HepG2 (cell line): Measurements from ENCODE around the gene CDK2AP2. TPM values are rescaled to one million over a fixed set of nuclear protein-coding genes. Genes with fewer than 3 reads are reported as not detected.

ENCODE experiments used
- ARNT ChIP-seq: fragments of 450-650 bp; IDR thresholded peaks from 2 replicates; pipeline ENCODE4 v1.6.1; 2017
- DNMT1 ChIP-seq: sonication (generic); formaldehyde crosslinking; IDR thresholded peaks from 2 replicates; pipeline ENCODE4 v1.5.1; 2020; ENCODE audit warnings: mild to moderate bottlenecking, missing genetic modification reagents
- IKZF1 ChIP-seq: fragments of 450-650 bp; IDR thresholded peaks from 2 replicates; pipeline ENCODE4 v1.7.1; 2016
- KDM5B ChIP-seq: sonication (generic); formaldehyde crosslinking; IDR thresholded peaks from 2 replicates; pipeline ENCODE4 v1.4.0; 2020; ENCODE audit warnings: missing genetic modification reagents, mild to moderate bottlenecking, borderline replicate concordance
- KLF16 ChIP-seq, 2 experiments: sonication (generic) in 1 of 2; formaldehyde crosslinking in 1 of 2; IDR thresholded peaks; 2 replicates each; pipeline versions ENCODE4 v1.6.1 to v1.8.0; 2016 to 2023; ENCODE audit warnings: missing genetic modification reagents in 2 of 2, missing compliant biosample characterization in 1 of 2
- MTF1 ChIP-seq: sonication (generic); formaldehyde crosslinking; IDR thresholded peaks from 2 replicates; pipeline ENCODE4 v1.5.0; 2020; ENCODE audit warnings: missing genetic modification reagents
- PAXIP1 ChIP-seq: sonication (generic); formaldehyde crosslinking; conservative IDR thresholded peaks from 2 replicates; pipeline ENCODE4 v1.4.0; 2020; ENCODE audit warnings: mild to moderate bottlenecking, missing genetic modification reagents, moderate library complexity
- PHF8 ChIP-seq: sonication (generic); formaldehyde crosslinking; IDR thresholded peaks from 2 replicates; pipeline ENCODE4 v1.5.0; 2020; ENCODE audit warnings: missing genetic modification reagents
- SP1 ChIP-seq, 2 experiments: fragments of 450-650 bp in 1 of 2; sonication (generic) in 1 of 2; formaldehyde crosslinking in 1 of 2; IDR thresholded peaks; 2 replicates each; pipeline versions ENCODE4 v1.4.0 to v1.6.1; 2016 to 2020; ENCODE audit warnings: missing genetic modification reagents in 1 of 2
- TFAP4 ChIP-seq: sonication (generic); IDR thresholded peaks from 2 replicates; pipeline ENCODE4 v1.6.1; 2016; ENCODE audit warnings: low read depth, borderline replicate concordance
- YEATS2 ChIP-seq: sonication (generic); formaldehyde crosslinking; IDR thresholded peaks from 2 replicates; pipeline ENCODE4 v1.4.0; 2020; ENCODE audit warnings: missing genetic modification reagents, borderline replicate concordance
- ZFP62 ChIP-seq: sonication (generic); formaldehyde crosslinking; IDR thresholded peaks from 2 replicates; pipeline ENCODE4 v1.4.0; 2020; ENCODE audit warnings: missing genetic modification reagents
- ZMYM3 ChIP-seq: sonication (generic); formaldehyde crosslinking; IDR thresholded peaks from 2 replicates; pipeline ENCODE4 v1.5.1; 2020; ENCODE audit warnings: mild to moderate bottlenecking, missing genetic modification reagents
- ZNF256 ChIP-seq: sonication (generic); formaldehyde crosslinking; conservative IDR thresholded peaks from 2 replicates; pipeline ENCODE4 v1.4.0; 2020; ENCODE audit warnings: missing genetic modification reagents
- ZNF33A ChIP-seq: sonication (generic); formaldehyde crosslinking; IDR thresholded peaks from 2 replicates; pipeline ENCODE4 v1.5.1; 2020; ENCODE audit warnings: missing genetic modification reagents, mild to moderate bottlenecking, moderate library complexity, borderline replicate concordance
- ZNF350 ChIP-seq: sonication (generic); formaldehyde crosslinking; IDR thresholded peaks from 2 replicates; pipeline ENCODE4 v1.4.0; 2020; ENCODE audit warnings: mild to moderate bottlenecking, low read depth, missing genetic modification reagents, borderline replicate concordance
- ZNF460 ChIP-seq: sonication (generic); formaldehyde crosslinking; IDR thresholded peaks from 2 replicates; pipeline ENCODE4 v1.5.1; 2020; ENCODE audit warnings: missing genetic modification reagents, mild to moderate bottlenecking, borderline replicate concordance
- ZNF567 ChIP-seq: sonication (generic); formaldehyde crosslinking; IDR thresholded peaks from 2 replicates; pipeline ENCODE4 v1.8.1; 2023; ENCODE audit warnings: mild to moderate bottlenecking, missing genetic modification reagents, borderline replicate concordance
- ZNF652 ChIP-seq: IDR thresholded peaks from 2 replicates; pipeline ENCODE4 v1.6.1; 2016; ENCODE audit warnings: low read depth, borderline replicate concordance
- ZNF674 ChIP-seq: sonication (generic); formaldehyde crosslinking; IDR thresholded peaks from 2 replicates; pipeline ENCODE4 v1.5.0; 2020; ENCODE audit warnings: low read depth, mild to moderate bottlenecking, missing genetic modification reagents
- ZNF691 ChIP-seq: sonication (generic); formaldehyde crosslinking; IDR thresholded peaks from 2 replicates; pipeline ENCODE4 v1.4.0; 2020; ENCODE audit warnings: missing genetic modification reagents, low read depth, mild to moderate bottlenecking, borderline replicate concordance
- ZNF747 ChIP-seq: sonication (generic); formaldehyde crosslinking; IDR thresholded peaks from 2 replicates; pipeline ENCODE4 v1.8.1; 2023; ENCODE audit warnings: missing genetic modification reagents, mild to moderate bottlenecking, borderline replicate concordance
- ZNF839 ChIP-seq: sonication (generic); formaldehyde crosslinking; IDR thresholded peaks from 2 replicates; pipeline ENCODE4 v1.4.0; 2020; ENCODE audit warnings: missing genetic modification reagents, mild to moderate bottlenecking, borderline replicate concordance
- ZSCAN30 ChIP-seq: sonication (generic); formaldehyde crosslinking; IDR thresholded peaks from 2 replicates; pipeline ENCODE4 v1.5.0; 2020; ENCODE audit warnings: mild to moderate bottlenecking, missing genetic modification reagents
- polyA plus RNA-seq, 8 experiments: library from polyadenylated mRNA; depleted of rRNA in 3 of 8; stranded (reverse) in 7 of 8; unstranded in 1 of 8; fragments of >200 nt; fragmentation: Illumina TruSeq in 4 of 8; extraction: Trizol in 4 of 8; gene quantifications; 2 replicates each; pipeline versions ENCODE4 v1.2.1 to v1.2.3, GENCODE V29; 2011 to 2016; ENCODE audit warnings: low read depth in 4 of 8, missing spikeins in 1 of 8, mixed read lengths in 1 of 8; ENCODE audit not compliant: insufficient read depth in 1 of 8
- total RNA-seq, 5 experiments: library from RNA; depleted of rRNA; stranded (reverse); fragments of >200 nt; fragmentation: Illumina TruSeq; extraction: Trizol; gene quantifications; 2 replicates each; pipeline ENCODE4 v1.2.3, GENCODE V29; 2016; ENCODE audit warnings: low read depth in 1 of 5
- TF ChIP-seq, protein P1 (sequence below): sonication (generic); formaldehyde crosslinking; IDR thresholded peaks from 2 replicates; pipeline ENCODE4 v1.9.0; 2021; ENCODE audit warnings: missing genetic modification reagents, mild to moderate bottlenecking, borderline replicate concordance

The CDK2AP2 gene
- total and polyA plus RNA-seq, 2 of the 13 experiments (the other 11 are each of a cell fraction or from before 2014, with no cell fraction given): 15.0 to 23.2 TPM

DNA sequence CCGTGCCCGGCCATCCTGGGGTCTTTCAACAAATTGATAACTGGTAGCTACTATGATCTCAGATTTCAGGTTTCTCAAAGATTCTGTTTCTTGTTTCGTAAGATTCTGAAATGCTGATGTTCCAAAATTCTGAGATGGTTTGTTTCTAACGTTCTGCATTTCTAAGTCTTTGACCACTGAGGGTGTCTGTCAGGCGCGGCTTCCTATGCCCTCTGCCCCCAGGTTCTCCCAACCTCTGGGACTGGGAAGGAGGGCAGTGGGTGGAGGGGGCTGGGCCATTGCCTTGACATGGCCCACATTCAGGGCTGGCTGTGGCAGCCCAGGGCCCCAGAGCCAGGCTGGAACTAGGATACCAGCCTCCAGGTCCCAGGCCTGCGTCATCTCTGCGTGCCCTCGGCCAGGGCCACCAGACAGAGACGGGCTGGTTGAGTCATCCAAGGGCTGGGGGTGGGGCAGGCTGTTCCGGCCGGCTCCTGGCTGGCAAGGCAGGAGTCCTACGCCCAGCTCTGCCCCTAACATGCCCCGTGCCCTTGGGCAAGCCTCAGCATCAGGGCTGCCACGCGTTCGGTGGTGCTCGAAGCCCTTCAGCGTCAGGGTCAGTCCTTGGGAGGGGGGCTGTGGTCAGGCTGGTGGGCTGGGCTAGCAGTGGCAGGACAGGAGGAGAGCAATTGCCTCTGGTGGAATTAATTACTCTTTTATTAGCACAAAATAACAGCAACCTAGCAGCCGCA, 44.1 kb downstream of the CDK2AP2 start (continued):
- TF ChIP-seq ZFP62 (CRISPR knock-in tag): no peak
- no peak for TF ChIP-seq SP1 (IDR thresholded peaks at IDR 0.05)
- peak; percentile 35; the same call in 1 of the 2 replicates for TF ChIP-seq SP1 (CRISPR knock-in tag; IDR thresholded peaks at IDR 0.05)
- no peak for TF ChIP-seq ZNF256 (CRISPR knock-in tag)
- TF ChIP-seq KLF16 (CRISPR knock-in tag; IDR thresholded peaks at IDR 0.05): 0 out of 4 replicates have a peak, but pooled peaks of 1 of the 2 experiments have one; percentile 59
- TF ChIP-seq ZNF839 (CRISPR knock-in tag): no peak
- no peak for TF ChIP-seq PAXIP1 (CRISPR knock-in tag)
- no peak for TF ChIP-seq ZNF652 (CRISPR knock-in tag)
- TF ChIP-seq YEATS2 (CRISPR knock-in tag): peak; percentile 80
- TF ChIP-seq ARNT: no peak
- TF ChIP-seq ZNF567 (CRISPR knock-in tag): no peak
- 0 out of 2 replicates have a peak, but pooled peaks have one; percentile 35 for TF ChIP-seq ZNF350
- no peak for TF ChIP-seq ZNF460
- no peak for TF ChIP-seq KDM5B (CRISPR knock-in tag)
- TF ChIP-seq PHF8 (CRISPR knock-in tag): no peak
- TF ChIP-seq ZMYM3 (CRISPR knock-in tag): no peak
- TF ChIP-seq, protein P1, sequence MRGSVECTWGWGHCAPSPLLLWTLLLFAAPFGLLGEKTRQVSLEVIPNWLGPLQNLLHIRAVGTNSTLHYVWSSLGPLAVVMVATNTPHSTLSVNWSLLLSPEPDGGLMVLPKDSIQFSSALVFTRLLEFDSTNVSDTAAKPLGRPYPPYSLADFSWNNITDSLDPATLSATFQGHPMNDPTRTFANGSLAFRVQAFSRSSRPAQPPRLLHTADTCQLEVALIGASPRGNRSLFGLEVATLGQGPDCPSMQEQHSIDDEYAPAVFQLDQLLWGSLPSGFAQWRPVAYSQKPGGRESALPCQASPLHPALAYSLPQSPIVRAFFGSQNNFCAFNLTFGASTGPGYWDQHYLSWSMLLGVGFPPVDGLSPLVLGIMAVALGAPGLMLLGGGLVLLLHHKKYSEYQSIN (CRISPR knock-in tag): no peak
- no peak for TF ChIP-seq ZSCAN30 (CRISPR knock-in tag)
- TF ChIP-seq IKZF1: no peak
- TF ChIP-seq ZNF747 (CRISPR knock-in tag): no peak
- TF ChIP-seq DNMT1: 0 out of 2 replicates have a peak, but pooled peaks have one; percentile 48
- TF ChIP-seq TFAP4: peak; percentile 39; the same call in 1 of the 2 replicates
- TF ChIP-seq ZNF674: no peak
- TF ChIP-seq MTF1 (CRISPR knock-in tag): no peak
- no peak for TF ChIP-seq ZNF33A
- no peak for TF ChIP-seq ZNF691 (CRISPR knock-in tag)
